GM18508 (cell line): ENCODE measurements around the gene OST4.

Experiments
- ATAC-seq: cut with Tn5 transposase; IDR thresholded peaks from one replicate; pipeline ENCODE4 v1.9.1; 2021; ENCODE audit warnings: moderate number of reproducible peaks; ENCODE audit not compliant: insufficient read depth, unreplicated experiment

The OST4 gene

DNA sequence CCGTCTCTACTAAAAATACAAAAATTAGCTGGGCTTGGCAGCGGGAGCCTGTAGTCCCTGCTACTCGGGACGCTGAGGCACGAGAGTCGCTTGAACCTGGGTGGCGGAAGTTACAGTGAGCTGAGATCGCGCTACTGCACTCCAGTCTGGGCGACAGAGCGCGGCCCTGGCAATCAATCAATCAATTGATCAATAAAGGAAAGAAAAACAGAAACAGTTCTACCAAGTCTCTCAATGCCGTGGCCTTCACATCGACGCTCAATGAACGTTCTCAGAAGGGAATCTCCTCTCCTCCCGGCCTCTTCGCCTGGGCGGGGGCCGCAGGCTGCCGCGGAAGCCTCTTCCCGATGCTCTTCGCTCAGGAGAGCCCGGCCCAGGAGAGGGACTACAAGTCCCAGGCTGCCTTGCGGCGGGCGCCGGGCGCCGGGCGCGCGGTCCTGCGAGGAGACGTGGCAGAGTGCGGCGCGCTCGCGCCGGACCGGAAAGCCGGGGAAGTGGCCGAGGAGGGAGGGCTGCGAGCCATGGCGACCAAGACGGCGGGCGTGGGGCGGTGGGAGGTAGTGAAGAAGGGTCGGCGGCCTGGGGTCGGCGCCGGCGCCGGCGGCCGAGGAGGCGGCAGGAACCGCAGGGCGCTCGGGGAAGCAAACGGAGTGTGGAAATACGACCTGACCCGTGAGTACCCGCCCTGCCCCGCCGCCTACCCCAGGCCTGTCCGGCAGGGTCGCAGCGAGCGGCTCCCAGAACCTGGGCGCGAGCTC lies 38.8 kb downstream of the OST4 start, which contains the start of gene TMEM214:
Gene TMEM214, plus strand, starts transcription at position 471 of the 758 bp plus-strand sequence. Its CDS starts 51 bp downstream, at position 522.
- no peak for ATAC-seq

GRCh38 chr2:27029051-27029450 lies 42.4 kb downstream of the OST4 start:
- no peak for ATAC-seq

GRCh38 chr2:27027211-27027651 lies 44.2 kb downstream of the OST4 start:
- no peak for ATAC-seq

- no peak for ATAC-seq
Observed at GRCh38 chr2:27025861-27026851, 45.3 kb downstream of the OST4 start.

DNA sequence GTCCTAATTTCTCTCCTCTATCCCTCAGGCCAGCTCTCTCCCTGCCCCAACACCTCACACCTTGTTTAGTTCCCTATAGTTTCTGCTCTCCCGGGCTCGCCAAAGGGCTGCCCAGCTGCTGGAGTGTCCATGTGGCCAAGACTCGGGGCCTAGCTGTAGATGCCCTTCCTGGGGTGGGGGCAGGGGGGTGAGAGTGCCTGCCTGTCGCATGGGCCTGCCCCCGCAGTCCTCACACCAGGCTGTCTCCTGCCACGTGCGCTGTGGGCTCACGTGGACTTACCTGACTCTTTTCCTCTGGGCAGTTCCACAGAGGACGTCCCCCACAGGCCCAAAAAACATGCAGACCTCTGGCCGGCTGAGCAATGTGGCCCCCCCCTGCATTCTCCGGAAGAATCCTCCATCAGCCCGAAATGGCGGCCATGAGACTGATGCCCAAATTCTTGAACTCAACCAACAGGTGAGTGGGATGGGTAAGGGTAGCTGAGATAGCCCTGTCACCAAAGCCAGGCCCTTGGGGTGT lies 46.1 kb downstream of the OST4 start:
- no peak for ATAC-seq

DNA sequence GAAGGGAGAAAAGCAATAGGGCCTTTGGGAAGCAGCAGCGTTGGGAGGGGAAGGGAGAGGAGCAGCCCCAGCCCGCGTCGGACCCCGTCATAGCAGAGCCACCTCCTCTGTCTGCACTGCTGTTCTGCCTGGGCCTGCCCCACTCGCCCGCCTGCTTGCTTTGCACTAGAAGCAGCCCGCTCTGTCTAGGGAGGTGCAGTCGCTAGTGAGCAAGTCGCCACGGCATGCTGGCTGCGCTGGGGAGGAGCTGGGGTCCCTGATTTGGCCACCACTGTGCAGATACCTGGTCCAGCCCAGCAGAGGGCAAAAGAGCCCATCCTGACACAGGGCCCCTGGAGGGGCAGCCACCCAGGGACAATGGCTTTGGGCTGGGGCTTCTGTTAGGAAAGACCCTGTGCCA lies 46.6 kb downstream of the OST4 start:
- ATAC-seq = no peak

DNA sequence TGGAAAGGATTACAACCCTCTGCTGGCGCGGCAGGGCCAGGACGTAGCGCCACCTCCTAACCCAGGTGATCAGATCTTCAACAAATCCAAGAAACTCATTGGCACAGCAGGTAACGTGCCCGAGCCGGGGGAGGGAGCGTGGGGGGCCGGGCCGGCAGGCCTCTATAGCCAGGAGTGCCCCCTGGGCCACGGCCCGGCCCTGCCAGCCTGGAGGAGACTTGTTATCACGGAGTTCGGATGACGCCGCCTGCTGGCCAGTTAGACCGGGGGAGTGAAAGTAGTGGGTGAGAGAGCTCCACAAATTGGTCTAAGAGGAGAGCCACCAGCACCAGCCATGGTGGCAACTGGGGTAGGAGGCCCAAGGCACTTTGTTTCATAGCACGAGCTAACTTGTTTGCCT lies 47.3 kb downstream of the OST4 start:
- ATAC-seq = no peak

DNA sequence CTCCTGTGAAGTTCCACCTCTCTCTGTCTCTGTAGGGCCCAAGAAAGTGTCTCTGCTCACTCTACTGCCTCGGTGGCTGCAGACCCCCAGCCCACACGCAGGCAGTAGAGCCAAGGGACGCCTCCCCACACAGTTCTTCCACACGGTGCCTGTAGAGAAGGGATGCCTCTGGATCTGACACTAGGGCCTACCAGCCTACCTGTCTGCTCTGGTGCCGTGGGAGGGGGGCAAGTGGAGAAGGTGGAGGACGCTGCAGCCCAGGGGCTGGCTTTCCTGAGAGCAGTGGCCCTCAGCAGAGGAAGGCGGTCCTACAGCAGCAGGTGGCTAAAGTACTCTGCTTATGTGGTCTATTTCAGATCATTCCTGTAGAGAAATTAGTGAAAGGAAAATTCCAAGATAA lies 47.7 kb downstream of the OST4 start:
- ATAC-seq = no peak

DNA sequence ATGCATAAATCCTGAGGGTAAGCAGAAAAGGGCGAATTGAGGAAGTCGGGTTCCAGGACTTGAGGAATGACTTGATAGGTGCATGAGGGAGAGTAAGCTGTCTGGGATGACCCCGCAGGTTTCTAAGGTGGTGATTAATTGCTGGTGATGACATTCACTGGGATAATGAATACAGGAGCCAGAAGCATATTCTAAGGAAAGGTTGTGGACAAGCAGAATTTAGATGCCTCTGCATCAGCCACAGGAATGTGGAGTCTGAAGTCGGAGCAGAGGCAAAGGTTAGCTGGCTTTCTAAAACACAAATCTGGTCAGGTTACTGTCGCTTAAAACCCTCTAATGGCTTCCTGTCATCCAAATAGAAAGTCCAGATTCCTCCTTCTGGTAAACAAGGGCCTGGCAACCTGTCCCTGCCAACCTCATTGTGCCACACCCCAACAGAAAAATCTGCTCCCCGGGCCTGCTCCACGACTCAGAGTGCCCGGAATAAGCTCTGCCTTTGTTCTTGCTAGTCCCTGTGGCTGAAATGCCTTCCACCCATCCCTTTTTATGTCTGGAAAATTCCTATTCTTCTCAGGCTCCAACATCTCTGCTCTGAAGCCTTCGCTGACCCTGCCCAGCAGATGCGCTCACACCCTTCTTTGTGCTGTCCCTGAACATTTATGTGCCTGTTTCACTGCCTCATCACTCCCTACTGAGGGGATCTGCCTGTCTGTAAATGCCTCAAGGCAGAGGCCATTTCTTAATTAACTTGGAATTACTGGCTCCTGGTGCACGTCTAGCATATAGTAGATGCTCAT lies 50.0 kb downstream of the OST4 start:
- no peak for ATAC-seq
